ENCODE measurements around the gene CCR9. TPM values are rescaled to one million over a fixed set of nuclear protein-coding genes. Genes with fewer than 3 reads are reported as not detected.

CCR9 gene
- total and polyA plus RNA-seq, 2 experiments from 2014 or later, result not detected

DNA sequence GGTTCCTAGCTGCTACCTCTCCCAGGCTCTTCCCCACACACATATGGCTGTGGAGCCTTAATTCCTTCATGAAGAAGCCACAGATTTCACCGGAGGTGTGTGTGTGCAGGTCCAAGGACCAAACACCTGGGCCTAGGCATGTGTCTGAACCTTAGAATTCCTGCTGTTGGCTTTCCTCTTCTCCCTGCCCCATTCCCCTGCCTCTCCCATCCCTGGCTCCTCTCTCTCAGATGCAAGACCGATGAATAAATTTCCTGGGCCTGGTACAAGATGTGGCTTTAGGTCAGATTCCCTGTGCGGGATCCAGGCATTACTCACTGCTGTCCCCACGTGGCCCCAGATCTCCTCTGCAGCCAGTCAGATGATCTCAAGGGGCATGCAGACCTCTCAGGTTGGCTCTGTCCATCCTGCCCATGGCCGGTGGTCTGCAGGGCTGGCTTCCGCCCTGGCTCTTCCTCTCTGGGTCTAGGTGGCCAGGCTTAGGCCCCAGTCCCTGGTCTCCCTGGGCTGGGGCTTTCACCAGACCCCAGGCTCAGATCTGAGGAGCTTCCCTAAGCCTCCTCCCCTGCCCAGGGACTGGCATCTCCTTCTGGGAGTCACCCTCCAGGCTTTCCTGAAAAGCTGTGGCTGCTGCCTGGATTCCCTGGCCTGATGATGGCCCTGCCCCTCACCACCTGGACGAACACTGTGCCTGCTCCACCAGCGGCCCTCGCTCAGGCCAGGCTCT, 20.5 kb downstream of the CCR9 start:
- no peaks in the 10 kb centered on the region for H4K20me1 ChIP-seq (replicated peaks; ENCODE audit: insufficient read depth)
- no peaks in the 10 kb centered on the region for H3K79me2 ChIP-seq (replicated peaks; ENCODE audit: insufficient read depth)
- peak; percentile 96 for ATAC-seq
- H3K4me1 ChIP-seq (ENCODE audit: insufficient read depth), result no peaks in the 10 kb centered on the region
- Mint-ChIP-seq H3K27me3 (ENCODE audit: insufficient read depth, low read depth, poor library complexity) (peaks cover 9% of the 10 kb centered on the region), H3K4me3 (no peak overlapping the region), H3K27ac (no peak overlapping the region), H3K4me1 (no peaks in the 10 kb centered on the region), H3K36me3 (ENCODE audit: low read depth) (no peaks in the 10 kb centered on the region), H3K9me3 (no peaks in the 10 kb centered on the region)
- no peaks in the 10 kb centered on the region for H3F3A ChIP-seq (replicated peaks; ENCODE audit: low read depth)
- DNase-seq (ENCODE audit: low spot score), result peak; percentile 61
- no peak overlapping the region for H3K4me2 ChIP-seq
- H3K9me2 ChIP-seq (ENCODE audit: insufficient read depth), result peaks cover 6% of the 10 kb centered on the region; the same call in 1 of the 2 replicates
- H3K36me3 ChIP-seq (ENCODE audit: insufficient read depth), result no peaks in the 10 kb centered on the region
- TF ChIP-seq CTCF (conservative IDR thresholded peaks at IDR 0.05; ENCODE audit: low read depth in 2 of 2) (peak; percentile 51 to 72), CREB1 (CRISPR knock-in tag; IDR thresholded peaks at IDR 0.05; ENCODE audit: low read depth) (no peak)
- no peak overlapping the region for H3K27ac ChIP-seq (ENCODE audit: low read depth)
- H3K4me3 ChIP-seq, result no peak overlapping the region
- no peaks in the 10 kb centered on the region for H3K27me3 ChIP-seq (ENCODE audit: insufficient read depth)
- H2AFZ ChIP-seq, result no peak overlapping the region

GRCh38 chr3:45907769-45908705, 21.7 kb downstream of the CCR9 start:
- DNase-seq (ENCODE audit: low spot score) (no peak), ATAC-seq (no peak)
- H3K27me3 ChIP-seq (ENCODE audit: insufficient read depth), result no peaks in the 10 kb centered on the region
- no peak overlapping the region for H2AFZ ChIP-seq
- H3K27ac ChIP-seq (ENCODE audit: low read depth), result no peak overlapping the region
- Mint-ChIP-seq H3K9me3 (no peaks in the 10 kb centered on the region), H3K36me3 (ENCODE audit: low read depth) (no peaks in the 10 kb centered on the region), H3K27me3 (ENCODE audit: insufficient read depth, low read depth, poor library complexity) (peaks cover 9% of the 10 kb centered on the region), H3K27ac (no peak overlapping the region), H3K4me1 (no peaks in the 10 kb centered on the region), H3K4me3 (no peak overlapping the region)
- H3K4me3 ChIP-seq, result no peak overlapping the region
- no peaks in the 10 kb centered on the region for H3K79me2 ChIP-seq (replicated peaks; ENCODE audit: insufficient read depth)
- H3F3A ChIP-seq (replicated peaks; ENCODE audit: low read depth), result no peaks in the 10 kb centered on the region
- TF ChIP-seq POLR2AphosphoS5 (IDR thresholded peaks at IDR 0.05; ENCODE audit: low read depth) (no peak), CREB1 (CRISPR knock-in tag; IDR thresholded peaks at IDR 0.05; ENCODE audit: low read depth) (no peak), STAT1 (IDR thresholded peaks at IDR 0.05; ENCODE audit: unreplicated experiment) (no peak), EZH2 (IDR thresholded peaks at IDR 0.05; ENCODE audit: low read depth, unreplicated experiment) (no peak), ZNF331 (CRISPR knock-in tag; IDR thresholded peaks at IDR 0.05; ENCODE audit: low read depth) (no peak), JUNB (IDR thresholded peaks at IDR 0.05; ENCODE audit: unreplicated experiment) (no peak), ZNF114 (CRISPR knock-in tag; IDR thresholded peaks at IDR 0.05) (no peak), NANOG (IDR thresholded peaks at IDR 0.05; ENCODE audit: borderline replicate concordance) (no peak)
- no peaks in the 10 kb centered on the region for H4K20me1 ChIP-seq (replicated peaks; ENCODE audit: insufficient read depth)
- H3K4me1 ChIP-seq (ENCODE audit: insufficient read depth), result no peaks in the 10 kb centered on the region
- no peaks in the 10 kb centered on the region for H3K36me3 ChIP-seq (ENCODE audit: insufficient read depth)
- peaks cover 6% of the 10 kb centered on the region; the same call in 1 of the 2 replicates for H3K9me2 ChIP-seq (ENCODE audit: insufficient read depth)
- H3K4me2 ChIP-seq, result no peak overlapping the region

All from GM23338 (cell line).